ENCODE results near the gene SLC44A4. TPM values are rescaled to one million over a fixed set of nuclear protein-coding genes. Genes with fewer than 3 reads are reported as not detected.
A peak's percentile ranks its signal among the peaks of the same experiment; 100 is the strongest.

Gene SLC44A4
- total RNA-seq, 1 experiment from 2014 or later, result 3.1 TPM

DNA sequence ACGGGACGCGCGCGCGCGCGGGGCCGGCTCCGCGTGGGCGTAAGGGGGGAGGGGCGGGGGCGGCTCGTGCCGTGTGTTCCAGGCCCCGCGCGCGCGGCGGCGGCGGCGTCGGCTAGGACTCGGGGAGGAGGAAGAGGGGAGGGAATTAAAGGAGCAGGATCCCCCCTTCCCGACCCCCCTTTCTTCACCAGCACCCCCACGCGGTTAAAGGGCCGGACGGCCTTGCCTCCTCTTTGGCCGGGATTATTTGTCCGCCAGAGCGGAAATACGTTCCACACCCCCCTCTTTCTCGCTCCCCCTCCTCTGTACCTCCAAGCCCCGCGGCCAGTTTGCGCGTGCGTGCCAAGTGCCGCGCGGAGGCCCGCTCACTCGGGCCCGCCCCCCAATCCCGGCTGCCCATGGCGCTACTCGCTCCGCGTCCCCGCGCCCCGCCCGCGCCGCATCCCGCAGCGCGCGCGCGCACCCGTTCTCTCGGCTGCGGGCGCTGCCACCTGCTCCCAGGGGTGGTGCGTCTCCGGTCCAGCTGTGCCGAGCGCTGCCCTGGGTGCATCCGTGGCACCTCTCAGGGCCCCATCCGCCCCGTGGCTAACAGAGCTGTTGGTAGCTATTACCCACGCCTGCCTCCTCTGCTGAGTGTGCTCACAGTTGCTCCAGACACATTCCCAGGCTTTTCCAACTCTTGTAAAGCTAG lies 23.3 kb upstream of the SLC44A4 start, which contains the start of gene ZBTB12 (continued):
- TF ChIP-seq NR3C1 (CRISPR knock-in tag; conservative IDR thresholded peaks at IDR 0.05; ENCODE audit: low read depth) (no peak), SMAD3 (CRISPR knock-in tag; IDR thresholded peaks at IDR 0.05; ENCODE audit: borderline replicate concordance) (no peak), AR (CRISPR knock-in tag; IDR thresholded peaks at IDR 0.05) (no peak), FOXJ3 (CRISPR knock-in tag; IDR thresholded peaks at IDR 0.05; ENCODE audit: borderline replicate concordance) (no peak), SP1 (CRISPR knock-in tag; conservative IDR thresholded peaks at IDR 0.05) (0 out of 2 replicates have a peak, but pooled peaks have one; percentile 21), ZBTB43 (CRISPR knock-in tag; IDR thresholded peaks at IDR 0.05) (no peak)

GRCh38 chr6:31901415-31901952 lies 22.7 kb upstream of the SLC44A4 start:
- ChIA-PET CTCF (interaction anchor here (0.6 to 1.4 kb wide), 4 partner anchors 22 to 51 kb away, joined by 3 to 10 read pairs (median 6); partner anchors contain the start of gene NEU1), POLR2A (no interaction called here)
- Mint-ChIP-seq H3K36me3 (peaks cover 1% of the 10 kb centered on the region; the same call in 1 of the 2 replicates), H3K27me3 (ENCODE audit: low read depth) (peaks cover 5% of the 10 kb centered on the region), H3K27ac (no peak overlapping the region), H3K4me3 (peak overlapping the region; percentile 64), H3K9me3 (no peaks in the 10 kb centered on the region), H3K4me1 (peaks cover 25% of the 10 kb centered on the region)
- DNase-seq (ENCODE audit: low spot score) (peak; percentile 36), ATAC-seq (0 out of 2 replicates have a peak, but pooled peaks have one; percentile 1)
- TF ChIP-seq CTCF (IDR thresholded peaks at IDR 0.05) (no peak), SOX15 (CRISPR knock-in tag; IDR thresholded peaks at IDR 0.05) (no peak), KAT7 (CRISPR knock-in tag; IDR thresholded peaks at IDR 0.05; ENCODE audit: borderline replicate concordance) (no peak), GABPB1 (CRISPR knock-in tag; IDR thresholded peaks at IDR 0.05) (no peak), FOXJ3 (CRISPR knock-in tag; IDR thresholded peaks at IDR 0.05; ENCODE audit: borderline replicate concordance) (no peak), CREM (CRISPR knock-in tag; IDR thresholded peaks at IDR 0.05) (no peak), ZNF423 (CRISPR knock-in tag; IDR thresholded peaks at IDR 0.05) (no peak), PRRX2 (CRISPR knock-in tag; IDR thresholded peaks at IDR 0.05) (0 out of 2 replicates have a peak, but pooled peaks have one; percentile 37), USF1 (CRISPR knock-in tag; IDR thresholded peaks at IDR 0.05) (no peak), ZNF138 (CRISPR knock-in tag; conservative IDR thresholded peaks at IDR 0.05) (no peak), ZBTB43 (CRISPR knock-in tag; IDR thresholded peaks at IDR 0.05) (peak; percentile 53; the same call in 1 of the 2 replicates), ELF4 (CRISPR knock-in tag; IDR thresholded peaks at IDR 0.05; ENCODE audit: low read depth) (no peak), TEAD1 (CRISPR knock-in tag; IDR thresholded peaks at IDR 0.05) (no peak), MXD4 (CRISPR knock-in tag; IDR thresholded peaks at IDR 0.05; ENCODE audit: borderline replicate concordance) (no peak)
- TF ChIP-seq, protein P1, sequence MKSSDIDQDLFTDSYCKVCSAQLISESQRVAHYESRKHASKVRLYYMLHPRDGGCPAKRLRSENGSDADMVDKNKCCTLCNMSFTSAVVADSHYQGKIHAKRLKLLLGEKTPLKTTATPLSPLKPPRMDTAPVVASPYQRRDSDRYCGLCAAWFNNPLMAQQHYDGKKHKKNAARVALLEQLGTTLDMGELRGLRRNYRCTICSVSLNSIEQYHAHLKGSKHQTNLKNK (CRISPR knock-in tag; IDR thresholded peaks at IDR 0.05), result no peak
- TF ChIP-seq, protein P2, sequence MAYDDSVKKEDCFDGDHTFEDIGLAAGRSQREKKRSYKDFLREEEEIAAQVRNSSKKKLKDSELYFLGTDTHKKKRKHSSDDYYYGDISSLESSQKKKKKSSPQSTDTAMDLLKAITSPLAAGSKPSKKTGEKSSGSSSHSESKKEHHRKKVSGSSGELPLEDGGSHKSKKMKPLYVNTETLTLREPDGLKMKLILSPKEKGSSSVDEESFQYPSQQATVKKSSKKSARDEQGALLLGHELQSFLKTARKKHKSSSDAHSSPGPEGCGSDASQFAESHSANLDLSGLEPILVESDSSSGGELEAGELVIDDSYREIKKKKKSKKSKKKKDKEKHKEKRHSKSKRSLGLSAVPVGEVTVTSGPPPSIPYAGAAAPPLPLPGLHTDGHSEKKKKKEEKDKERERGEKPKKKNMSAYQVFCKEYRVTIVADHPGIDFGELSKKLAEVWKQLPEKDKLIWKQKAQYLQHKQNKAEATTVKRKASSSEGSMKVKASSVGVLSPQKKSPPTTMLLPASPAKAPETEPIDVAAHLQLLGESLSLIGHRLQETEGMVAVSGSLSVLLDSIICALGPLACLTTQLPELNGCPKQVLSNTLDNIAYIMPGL (CRISPR knock-in tag; IDR thresholded peaks at IDR 0.05), result 0 out of 2 replicates have a peak, but pooled peaks have one; percentile 43
- TF ChIP-seq, protein P3, sequence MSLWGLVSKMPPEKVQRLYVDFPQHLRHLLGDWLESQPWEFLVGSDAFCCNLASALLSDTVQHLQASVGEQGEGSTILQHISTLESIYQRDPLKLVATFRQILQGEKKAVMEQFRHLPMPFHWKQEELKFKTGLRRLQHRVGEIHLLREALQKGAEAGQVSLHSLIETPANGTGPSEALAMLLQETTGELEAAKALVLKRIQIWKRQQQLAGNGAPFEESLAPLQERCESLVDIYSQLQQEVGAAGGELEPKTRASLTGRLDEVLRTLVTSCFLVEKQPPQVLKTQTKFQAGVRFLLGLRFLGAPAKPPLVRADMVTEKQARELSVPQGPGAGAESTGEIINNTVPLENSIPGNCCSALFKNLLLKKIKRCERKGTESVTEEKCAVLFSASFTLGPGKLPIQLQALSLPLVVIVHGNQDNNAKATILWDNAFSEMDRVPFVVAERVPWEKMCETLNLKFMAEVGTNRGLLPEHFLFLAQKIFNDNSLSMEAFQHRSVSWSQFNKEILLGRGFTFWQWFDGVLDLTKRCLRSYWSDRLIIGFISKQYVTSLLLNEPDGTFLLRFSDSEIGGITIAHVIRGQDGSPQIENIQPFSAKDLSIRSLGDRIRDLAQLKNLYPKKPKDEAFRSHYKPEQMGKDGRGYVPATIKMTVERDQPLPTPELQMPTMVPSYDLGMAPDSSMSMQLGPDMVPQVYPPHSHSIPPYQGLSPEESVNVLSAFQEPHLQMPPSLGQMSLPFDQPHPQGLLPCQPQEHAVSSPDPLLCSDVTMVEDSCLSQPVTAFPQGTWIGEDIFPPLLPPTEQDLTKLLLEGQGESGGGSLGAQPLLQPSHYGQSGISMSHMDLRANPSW (CRISPR knock-in tag; conservative IDR thresholded peaks at IDR 0.05; ENCODE audit: low read depth), result no peak

All from WTC11 (cell line).